B cell (primary cell): ENCODE measurements around the gene HES4.

ENCODE experiments used
- EZH2 ChIP-seq: IDR thresholded peaks from 2 replicates; pipeline ENCODE4 v1.6.1; 2012; ENCODE audit warnings: borderline replicate concordance, low read depth, mild to moderate bottlenecking, moderate library complexity, low read length; ENCODE audit not compliant: insufficient read depth, poor library complexity, severe bottlenecking
- TF ChIP-seq, protein P1 (sequence below): fragments of 200-600 bp; IDR thresholded peaks from one replicate; pipeline ENCODE4 v1.8.0; 2022; ENCODE audit warnings: antibody characterized with exemption, mild to moderate bottlenecking

DNA sequence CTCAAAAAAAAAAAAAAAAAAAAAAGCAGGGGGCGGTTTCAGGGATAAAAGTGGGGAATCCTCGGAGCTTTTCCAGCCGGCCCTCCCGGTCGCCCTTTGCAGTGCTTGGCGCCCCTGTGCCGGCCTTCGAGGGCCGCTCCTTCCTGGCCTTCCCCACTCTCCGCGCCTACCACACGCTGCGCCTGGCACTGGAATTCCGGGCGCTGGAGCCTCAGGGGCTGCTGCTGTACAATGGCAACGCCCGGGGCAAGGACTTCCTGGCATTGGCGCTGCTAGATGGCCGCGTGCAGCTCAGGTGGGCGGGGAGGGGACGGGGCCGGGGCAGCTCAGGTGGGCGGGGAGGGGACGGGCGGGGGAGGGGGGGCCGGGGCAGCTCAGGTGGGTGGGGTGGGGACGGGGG is 48.9 kb upstream of the HES4 start:
- TF ChIP-seq, protein P1, sequence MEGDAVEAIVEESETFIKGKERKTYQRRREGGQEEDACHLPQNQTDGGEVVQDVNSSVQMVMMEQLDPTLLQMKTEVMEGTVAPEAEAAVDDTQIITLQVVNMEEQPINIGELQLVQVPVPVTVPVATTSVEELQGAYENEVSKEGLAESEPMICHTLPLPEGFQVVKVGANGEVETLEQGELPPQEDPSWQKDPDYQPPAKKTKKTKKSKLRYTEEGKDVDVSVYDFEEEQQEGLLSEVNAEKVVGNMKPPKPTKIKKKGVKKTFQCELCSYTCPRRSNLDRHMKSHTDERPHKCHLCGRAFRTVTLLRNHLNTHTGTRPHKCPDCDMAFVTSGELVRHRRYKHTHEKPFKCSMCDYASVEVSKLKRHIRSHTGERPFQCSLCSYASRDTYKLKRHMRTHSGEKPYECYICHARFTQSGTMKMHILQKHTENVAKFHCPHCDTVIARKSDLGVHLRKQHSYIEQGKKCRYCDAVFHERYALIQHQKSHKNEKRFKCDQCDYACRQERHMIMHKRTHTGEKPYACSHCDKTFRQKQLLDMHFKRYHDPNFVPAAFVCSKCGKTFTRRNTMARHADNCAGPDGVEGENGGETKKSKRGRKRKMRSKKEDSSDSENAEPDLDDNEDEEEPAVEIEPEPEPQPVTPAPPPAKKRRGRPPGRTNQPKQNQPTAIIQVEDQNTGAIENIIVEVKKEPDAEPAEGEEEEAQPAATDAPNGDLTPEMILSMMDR, result no peak
- no peak for TF ChIP-seq EZH2
